ENCODE results near the gene ASB1. TPM values are rescaled to one million over a fixed set of nuclear protein-coding genes. Genes with fewer than 3 reads are reported as not detected.

Gene ASB1
- total and polyA plus RNA-seq, 2 of the 13 experiments (the other 11 are each of a cell fraction or from before 2014, with no cell fraction given): 48.6 to 49.2 TPM

GRCh38 chr2:238483656-238484055 is 56.9 kb downstream of the ASB1 start:
- POLR2A ChIA-PET: no interaction called here
- DNase-seq (ENCODE audit: low spot score) (no peak), ATAC-seq (no peak), FAIRE-seq (no peak)
- no peaks in the 10 kb centered on the region for H3K79me2 ChIP-seq (ENCODE audit: insufficient read depth, low read length)
- H3K9me3 ChIP-seq (ENCODE audit: low read length): 0 out of 2 replicates have a peak, but pooled peaks cover 5% of the 10 kb centered on the region
- H2AFZ ChIP-seq (ENCODE audit: low read length): no peak overlapping the region
- H3K27ac ChIP-seq (ENCODE audit: extremely low read length, insufficient read depth, low read length): no peak overlapping the region
- no peak overlapping the region for H3K9ac ChIP-seq (ENCODE audit: insufficient read depth, low read depth, low read length)
- 65% methylated on average over 8 of the region's 8 CpGs for WGBS (ENCODE audit: low lambda C conversion rate)
- H3K4me2 ChIP-seq (ENCODE audit: low read depth, low read length): no peak overlapping the region
- CTCF ChIA-PET (ENCODE audit: low intra/inter-chr PET ratio, low total read pairs): no interaction called here
- no peaks in the 10 kb centered on the region for H4K20me1 ChIP-seq (ENCODE audit: insufficient read depth, low read length)
- no peaks in the 10 kb centered on the region for H3K27me3 ChIP-seq (ENCODE audit: control insufficient read depth in 1 of 2, insufficient read depth in 2 of 2, low read length in 2 of 2)
- TF ChIP-seq ZBTB39 (CRISPR knock-in tag; IDR thresholded peaks at IDR 0.05) (no peak), ZFX (CRISPR knock-in tag; IDR thresholded peaks at IDR 0.05; ENCODE audit: low read depth) (no peak), ZNF749 (CRISPR knock-in tag; IDR thresholded peaks at IDR 0.05; ENCODE audit: borderline replicate concordance) (no peak), RARA (CRISPR knock-in tag; IDR thresholded peaks at IDR 0.05) (no peak), ZBTB10 (CRISPR knock-in tag; IDR thresholded peaks at IDR 0.05; ENCODE audit: borderline replicate concordance) (no peak), SSRP1 (CRISPR knock-in tag; IDR thresholded peaks at IDR 0.05) (no peak), SNAPC2 (CRISPR knock-in tag; IDR thresholded peaks at IDR 0.05) (no peak), ZNF7 (CRISPR knock-in tag; IDR thresholded peaks at IDR 0.05) (no peak), ZNF414 (CRISPR knock-in tag; IDR thresholded peaks at IDR 0.05) (no peak), CEBPB (IDR thresholded peaks at IDR 0.05; ENCODE audit: borderline replicate concordance, low read depth, low read length) (no peak)
- intact Hi-C loops (cut with micrococcal nuclease; ENCODE audit: unreplicated experiment) (no loop called here), in situ Hi-C loops (cut with HindIII; ENCODE audit: extremely low pct_ligation_motif_present, low pct_unique_long_range_greater_than_20kb) (no loop called here)
- no peak overlapping the region for H3K4me3 ChIP-seq (replicated peaks in 1 of 3; ENCODE audit: insufficient read depth in 1 of 3, low read depth in 2 of 3, low read length in 3 of 3)
- H3K4me1 ChIP-seq (ENCODE audit: insufficient read depth, low read length): no peaks in the 10 kb centered on the region
- BruUV-seq (replicated peaks): no TSS peak
- no peaks in the 10 kb centered on the region for H3K36me3 ChIP-seq (replicated peaks in 1 of 2; ENCODE audit: control insufficient read depth in 1 of 2, insufficient read depth in 2 of 2, low read length in 2 of 2)

Data from HepG2 (cell line).